ENCODE measurements around the gene RPUSD3.

- TF ChIP-seq, protein P1, sequence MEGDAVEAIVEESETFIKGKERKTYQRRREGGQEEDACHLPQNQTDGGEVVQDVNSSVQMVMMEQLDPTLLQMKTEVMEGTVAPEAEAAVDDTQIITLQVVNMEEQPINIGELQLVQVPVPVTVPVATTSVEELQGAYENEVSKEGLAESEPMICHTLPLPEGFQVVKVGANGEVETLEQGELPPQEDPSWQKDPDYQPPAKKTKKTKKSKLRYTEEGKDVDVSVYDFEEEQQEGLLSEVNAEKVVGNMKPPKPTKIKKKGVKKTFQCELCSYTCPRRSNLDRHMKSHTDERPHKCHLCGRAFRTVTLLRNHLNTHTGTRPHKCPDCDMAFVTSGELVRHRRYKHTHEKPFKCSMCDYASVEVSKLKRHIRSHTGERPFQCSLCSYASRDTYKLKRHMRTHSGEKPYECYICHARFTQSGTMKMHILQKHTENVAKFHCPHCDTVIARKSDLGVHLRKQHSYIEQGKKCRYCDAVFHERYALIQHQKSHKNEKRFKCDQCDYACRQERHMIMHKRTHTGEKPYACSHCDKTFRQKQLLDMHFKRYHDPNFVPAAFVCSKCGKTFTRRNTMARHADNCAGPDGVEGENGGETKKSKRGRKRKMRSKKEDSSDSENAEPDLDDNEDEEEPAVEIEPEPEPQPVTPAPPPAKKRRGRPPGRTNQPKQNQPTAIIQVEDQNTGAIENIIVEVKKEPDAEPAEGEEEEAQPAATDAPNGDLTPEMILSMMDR (conservative IDR thresholded peaks at IDR 0.05): no peak
- no peak for TF ChIP-seq ZFX (IDR thresholded peaks at IDR 0.05)
Measured at GRCh38 chr3:9817436-9817835, 26.4 kb downstream of the RPUSD3 start.

All from C4-2B (cell line).